ENCODE measurements around the gene DNAH14. TPM values are rescaled to one million over a fixed set of nuclear protein-coding genes. Genes with fewer than 3 reads are reported as not detected.
"Not testable (repeated sequence)": the region's sequence is repeated elsewhere in the genome, so short reads cannot be mapped to it uniquely, and the experiment has no call there.

The DNAH14 gene
- total RNA-seq, 1 experiment from 2014 or later, result 33.2 TPM

DNA sequence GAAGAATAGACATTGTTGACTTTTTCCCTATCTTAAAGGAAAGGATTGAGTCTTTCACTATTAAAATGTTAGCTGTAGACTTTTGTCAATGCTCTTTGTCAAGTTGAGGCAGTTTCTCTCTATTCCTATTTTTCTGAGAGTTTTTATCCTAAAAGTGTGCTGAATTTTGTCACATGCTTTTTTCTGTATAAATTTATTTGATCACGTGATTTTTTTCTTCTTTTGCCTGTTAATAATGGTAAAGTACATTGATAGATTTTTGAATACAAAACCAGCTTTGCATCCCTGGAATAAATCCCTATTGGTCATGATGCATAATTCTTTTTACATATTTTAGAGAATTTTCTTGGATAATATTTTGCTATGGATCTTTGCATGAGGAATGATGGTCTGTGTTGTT is 60.1 kb downstream of the DNAH14 start (continued):
- TF ChIP-seq ELF1 (IDR thresholded peaks at IDR 0.05; ENCODE audit: borderline replicate concordance, low read depth) (no peak), EZH2phosphoT487 (IDR thresholded peaks at IDR 0.05; ENCODE audit: borderline replicate concordance) (no peak), POLR2AphosphoS5 (IDR thresholded peaks at IDR 0.05; ENCODE audit: low read depth, low read length) (no peak), ZFX (IDR thresholded peaks at IDR 0.05) (no peak), ZNF274 (IDR thresholded peaks at IDR 0.05; ENCODE audit: low read depth, low read length) (no peak), POLR2A (IDR thresholded peaks at IDR 0.05; ENCODE audit: borderline replicate concordance, extremely low read depth, insufficient read depth, insufficient read length) (no peak)
- TF ChIP-seq, protein P1, sequence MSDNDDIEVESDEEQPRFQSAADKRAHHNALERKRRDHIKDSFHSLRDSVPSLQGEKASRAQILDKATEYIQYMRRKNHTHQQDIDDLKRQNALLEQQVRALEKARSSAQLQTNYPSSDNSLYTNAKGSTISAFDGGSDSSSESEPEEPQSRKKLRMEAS (IDR thresholded peaks at IDR 0.05), result no peak
- TF ChIP-seq, protein P2, sequence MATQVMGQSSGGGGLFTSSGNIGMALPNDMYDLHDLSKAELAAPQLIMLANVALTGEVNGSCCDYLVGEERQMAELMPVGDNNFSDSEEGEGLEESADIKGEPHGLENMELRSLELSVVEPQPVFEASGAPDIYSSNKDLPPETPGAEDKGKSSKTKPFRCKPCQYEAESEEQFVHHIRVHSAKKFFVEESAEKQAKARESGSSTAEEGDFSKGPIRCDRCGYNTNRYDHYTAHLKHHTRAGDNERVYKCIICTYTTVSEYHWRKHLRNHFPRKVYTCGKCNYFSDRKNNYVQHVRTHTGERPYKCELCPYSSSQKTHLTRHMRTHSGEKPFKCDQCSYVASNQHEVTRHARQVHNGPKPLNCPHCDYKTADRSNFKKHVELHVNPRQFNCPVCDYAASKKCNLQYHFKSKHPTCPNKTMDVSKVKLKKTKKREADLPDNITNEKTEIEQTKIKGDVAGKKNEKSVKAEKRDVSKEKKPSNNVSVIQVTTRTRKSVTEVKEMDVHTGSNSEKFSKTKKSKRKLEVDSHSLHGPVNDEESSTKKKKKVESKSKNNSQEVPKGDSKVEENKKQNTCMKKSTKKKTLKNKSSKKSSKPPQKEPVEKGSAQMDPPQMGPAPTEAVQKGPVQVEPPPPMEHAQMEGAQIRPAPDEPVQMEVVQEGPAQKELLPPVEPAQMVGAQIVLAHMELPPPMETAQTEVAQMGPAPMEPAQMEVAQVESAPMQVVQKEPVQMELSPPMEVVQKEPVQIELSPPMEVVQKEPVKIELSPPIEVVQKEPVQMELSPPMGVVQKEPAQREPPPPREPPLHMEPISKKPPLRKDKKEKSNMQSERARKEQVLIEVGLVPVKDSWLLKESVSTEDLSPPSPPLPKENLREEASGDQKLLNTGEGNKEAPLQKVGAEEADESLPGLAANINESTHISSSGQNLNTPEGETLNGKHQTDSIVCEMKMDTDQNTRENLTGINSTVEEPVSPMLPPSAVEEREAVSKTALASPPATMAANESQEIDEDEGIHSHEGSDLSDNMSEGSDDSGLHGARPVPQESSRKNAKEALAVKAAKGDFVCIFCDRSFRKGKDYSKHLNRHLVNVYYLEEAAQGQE (IDR thresholded peaks at IDR 0.05; ENCODE audit: low read depth), result no peak

- H3K9me2 ChIP-seq (ENCODE audit: insufficient read depth); H3K27ac ChIP-seq (ENCODE audit: low read depth, low read length); H3K9me3 ChIP-seq (ENCODE audit: control insufficient read depth in 1 of 2, insufficient read depth in 1 of 2, low read depth in 1 of 2, low read length in 2 of 2); intact Hi-C loops (cut with micrococcal nuclease); H3K79me2 ChIP-seq (ENCODE audit: insufficient read depth, low read length); H3K4me2 ChIP-seq (ENCODE audit: low read length); RAD21 ChIA-PET (ENCODE audit: low non-redundant PET in 1 of 2, low total read pairs in 2 of 2, uncharacterized antibody in 2 of 2, unreplicated experiment in 2 of 2); H3K4me3 ChIP-seq (replicated peaks in 1 of 2; ENCODE audit: low read depth in 1 of 2, low read length in 2 of 2); ATAC-seq; H2AFZ ChIP-seq (ENCODE audit: low read depth, low read length, poor library complexity, severe bottlenecking); CTCF ChIA-PET; H3K27me3 ChIP-seq (ENCODE audit: insufficient read depth, low read length); BruUV-seq (replicated peaks); H4K20me1 ChIP-seq (ENCODE audit: insufficient read depth); DNase-seq (ENCODE audit: low read depth, low spot score); POLR2A ChIA-PET; H3K9ac ChIP-seq (ENCODE audit: low read length); H3K36me3 ChIP-seq (ENCODE audit: control insufficient read depth in 1 of 2, insufficient read depth in 2 of 2, low read length in 2 of 2); H3K4me1 ChIP-seq (ENCODE audit: control insufficient read depth in 1 of 2, insufficient read depth in 2 of 2, low read length in 2 of 2): not testable (repeated sequence)
Observed at GRCh38 chr1:224991550-224991949, 62.1 kb downstream of the DNAH14 start.
